GM21786 (cell line): ENCODE measurements around the gene KDELR1.
A peak's percentile ranks its signal among the peaks of the same experiment; 100 is the strongest.
"Not testable (repeated sequence)": the region's sequence is repeated elsewhere in the genome, so short reads cannot be mapped to it uniquely, and the experiment has no call there.

Experiments used
- ATAC-seq: cut with Tn5 transposase; IDR thresholded peaks from one replicate; pipeline ENCODE4 v1.9.1; 2021; ENCODE audit not compliant: unreplicated experiment

Gene KDELR1

DNA sequence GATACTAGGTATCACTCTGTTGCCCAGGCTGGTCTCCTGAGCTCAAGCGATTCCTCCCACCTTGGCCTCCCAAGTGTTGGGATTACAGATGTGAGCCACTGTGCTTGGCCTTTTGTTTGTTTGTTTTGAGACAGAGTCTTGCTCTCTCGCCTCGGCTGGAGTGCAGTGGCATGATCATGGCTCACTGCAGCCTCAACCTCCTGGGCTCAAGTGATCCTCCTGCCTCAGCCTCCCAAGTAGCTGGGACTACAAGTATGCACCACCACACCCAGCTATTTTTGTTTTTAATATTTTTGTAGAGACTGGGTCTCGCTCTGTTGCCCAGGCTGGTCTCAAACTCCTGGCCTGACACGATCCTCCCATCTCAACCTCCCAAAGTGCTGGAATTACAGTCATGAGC, 19.6 kb downstream of the KDELR1 start:
- not testable (repeated sequence) for ATAC-seq

DNA sequence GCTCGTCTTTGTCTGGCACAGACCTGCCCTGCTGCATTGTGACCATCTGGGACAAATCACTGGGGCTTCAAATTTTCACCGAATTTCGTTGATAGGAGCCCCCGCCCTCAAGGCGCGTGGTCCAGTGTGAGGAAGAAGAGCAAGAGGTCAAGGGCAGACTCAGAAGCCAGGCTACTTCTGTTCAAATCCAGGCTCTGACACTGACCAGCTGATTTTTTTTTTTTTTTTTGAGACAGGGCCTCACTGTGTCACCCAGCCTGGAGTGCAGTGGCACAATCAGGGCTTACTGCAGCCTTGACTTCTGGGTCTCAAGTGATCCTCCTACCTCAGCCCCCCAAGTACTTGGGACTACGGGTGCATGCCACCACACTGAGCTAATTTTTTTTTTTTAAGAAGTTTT, 20.0 kb downstream of the KDELR1 start:
- ATAC-seq = no peak

DNA sequence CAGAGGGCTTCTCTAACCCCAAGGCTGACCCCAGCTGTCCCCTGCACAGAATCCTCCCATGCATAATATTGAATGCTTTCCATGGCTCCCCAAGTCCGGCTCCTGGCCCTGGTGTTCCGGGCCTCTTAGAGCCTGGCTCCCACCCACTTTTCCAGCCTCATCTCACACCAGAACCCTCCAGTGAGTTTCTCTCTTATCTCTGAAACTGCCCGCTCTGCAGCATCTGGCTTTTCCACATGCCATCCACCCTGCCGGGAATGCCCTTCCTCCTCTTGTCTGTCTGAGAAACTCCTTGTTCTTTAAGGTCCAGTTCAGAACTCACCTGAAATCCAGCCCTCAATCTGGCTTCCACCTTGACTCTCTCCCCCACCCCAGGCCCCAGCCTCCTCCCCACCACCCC, 20.4 kb downstream of the KDELR1 start:
- no peak for ATAC-seq

DNA sequence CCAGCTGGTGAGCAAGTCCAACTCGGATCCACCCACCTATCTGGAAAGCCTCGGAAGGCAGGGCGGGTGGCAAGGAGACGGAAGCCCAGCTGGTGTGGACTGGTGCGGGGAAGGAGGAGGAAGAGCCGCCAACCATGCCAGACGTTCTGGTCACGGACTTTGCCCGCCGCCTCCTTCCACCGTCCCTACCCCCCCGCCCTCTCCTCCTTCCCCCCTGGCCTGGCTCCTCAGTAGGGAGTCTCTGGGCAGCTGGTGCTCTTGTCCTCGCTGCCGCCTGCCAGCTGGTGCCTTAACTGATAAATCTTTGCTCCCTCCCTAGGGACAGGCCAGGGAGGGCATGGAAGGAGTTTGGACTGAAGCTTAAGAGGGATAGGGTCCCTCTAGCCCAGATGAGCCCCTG, 22.4 kb downstream of the KDELR1 start:
- ATAC-seq = no peak

DNA sequence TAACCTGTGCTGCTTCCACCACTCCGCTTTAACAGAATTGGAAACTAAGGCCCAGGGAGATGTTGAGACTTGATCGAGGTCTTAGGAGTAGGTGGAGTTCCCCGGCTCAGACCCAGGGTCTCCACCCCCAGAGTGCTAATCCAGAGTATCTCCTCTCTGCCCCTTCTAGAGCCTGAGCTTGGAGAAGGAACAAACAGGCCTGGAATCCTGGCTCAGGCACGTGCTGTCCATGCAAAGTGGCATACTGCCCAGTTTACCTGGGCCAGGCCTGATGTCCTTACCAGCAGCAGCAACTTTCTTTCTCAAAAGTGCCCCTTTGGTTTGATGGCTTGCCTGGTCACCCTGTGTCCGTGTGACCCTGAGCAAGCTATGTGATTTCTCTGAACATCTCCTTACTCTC, 23.5 kb downstream of the KDELR1 start:
- ATAC-seq = no peak

DNA sequence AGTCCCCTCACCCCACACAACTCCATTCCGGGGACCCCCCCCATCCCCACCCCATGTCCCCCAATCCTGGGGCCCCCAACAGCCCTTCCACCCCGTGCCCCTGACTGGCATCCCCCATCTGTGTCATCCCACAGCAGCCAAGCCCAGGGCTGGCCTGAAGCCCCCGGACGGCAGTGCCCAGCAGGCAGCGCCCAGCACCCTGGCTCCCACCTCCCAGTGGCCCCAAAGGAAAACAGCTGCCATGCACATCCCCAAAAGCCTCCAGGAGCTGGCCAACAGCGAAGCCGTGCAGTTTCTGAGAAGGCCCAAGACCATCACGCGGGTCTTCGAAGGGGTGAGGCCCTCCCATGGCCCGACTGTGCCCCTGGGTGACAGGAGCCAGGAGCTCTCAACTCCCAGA, 25.7 kb downstream of the KDELR1 start:
- no peak for ATAC-seq

DNA sequence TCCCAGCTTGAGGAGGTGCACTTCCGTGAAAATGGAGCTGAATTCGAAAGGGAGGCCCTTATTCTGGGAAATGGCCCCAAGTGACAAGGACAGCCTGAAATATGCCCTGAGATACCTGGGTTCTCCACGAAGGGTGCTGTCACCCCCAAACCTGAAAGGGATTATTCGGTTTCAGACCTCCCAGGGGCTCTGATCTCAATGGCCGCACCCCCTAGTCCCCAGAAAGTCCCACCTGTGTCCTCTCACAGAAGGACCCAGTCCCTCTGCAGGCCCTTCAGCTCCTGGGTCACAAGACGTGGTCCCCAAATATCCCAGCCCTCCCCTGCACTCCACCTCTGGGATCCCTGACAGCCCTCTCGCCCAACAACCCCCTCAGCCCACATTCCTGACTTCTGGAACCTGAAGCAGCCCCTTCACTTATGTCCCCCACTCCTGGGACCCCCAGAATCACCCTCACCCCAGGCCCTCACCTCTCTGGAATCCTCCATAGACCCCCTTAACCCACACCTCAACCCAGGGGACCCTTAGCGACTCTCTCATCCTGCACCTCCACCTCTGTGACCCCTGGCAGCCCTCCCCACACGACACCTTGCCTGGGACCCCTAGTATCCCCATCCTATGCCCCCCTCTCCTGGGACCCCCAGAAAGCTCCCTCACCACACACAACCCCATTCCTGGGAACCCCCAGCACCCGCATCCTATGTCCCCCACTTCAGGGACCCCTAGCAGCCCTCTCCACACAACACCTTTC, 26.6 kb downstream of the KDELR1 start:
- no peak for ATAC-seq

DNA sequence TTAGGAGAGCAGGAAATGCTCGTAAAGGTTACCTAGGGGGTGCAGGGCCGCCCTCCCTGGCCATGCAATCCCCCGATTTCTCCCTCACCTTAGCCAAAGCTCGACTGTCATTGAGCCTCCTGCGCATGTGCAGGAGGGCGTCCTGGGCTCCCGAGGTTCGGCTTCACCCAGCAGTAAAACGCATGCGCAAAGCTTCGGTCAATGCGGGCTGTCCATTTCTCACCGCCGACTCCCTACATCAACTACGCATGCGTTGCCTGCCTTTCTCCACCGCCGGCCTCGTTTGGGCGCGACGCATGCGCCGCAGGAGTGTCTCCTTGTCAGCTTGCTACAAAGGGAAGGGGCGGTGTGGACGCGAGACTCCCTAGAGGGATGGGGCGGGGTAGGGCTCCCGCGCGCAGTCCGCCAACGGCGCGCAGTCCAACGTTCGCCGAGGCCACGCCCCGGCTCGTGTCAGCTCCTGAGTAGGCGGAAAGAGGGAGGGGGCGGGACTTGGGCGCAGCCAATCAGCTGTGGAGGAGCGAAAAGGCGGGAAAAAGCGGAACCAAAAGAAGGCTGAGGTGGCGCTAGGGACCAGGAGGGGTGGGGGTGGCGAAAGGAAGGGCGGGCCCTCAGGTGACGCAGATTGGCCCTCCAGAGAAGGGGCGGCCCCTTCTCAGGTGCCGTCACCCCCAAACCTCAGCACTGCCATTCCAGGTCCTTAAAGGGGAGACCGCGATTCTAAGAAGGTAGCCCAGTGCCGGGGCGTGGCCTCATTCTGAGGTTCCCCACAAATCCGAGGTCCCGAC, 27.3 kb downstream of the KDELR1 start, which contains the start of the genes SYNGR4 and TMEM143:
SYNGR4 (plus strand) TSS at position 558 of the 788 bp plus-strand sequence. CDS start 1,476 bp downstream, outside the sequence.
TMEM143 (minus strand) TSS at position 131 of the 788 bp plus-strand sequence; CDS start at position 111, 20 bp downstream.
- peak; percentile 78 for ATAC-seq

DNA sequence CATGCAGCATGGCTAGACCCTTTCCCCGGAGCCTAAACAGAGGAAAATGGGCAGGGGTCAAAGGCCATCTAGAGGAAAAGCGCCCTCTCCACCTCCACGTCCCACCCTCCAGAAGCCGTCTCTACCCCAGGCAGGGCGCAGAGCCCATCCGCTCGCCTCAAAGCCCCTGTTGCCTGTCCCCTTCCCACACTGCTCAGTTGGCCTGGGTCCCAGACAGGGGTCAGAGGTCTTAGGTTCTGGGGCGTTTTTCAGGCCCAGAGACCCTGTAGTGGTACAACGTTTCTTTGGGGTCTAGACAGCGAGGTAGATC, 27.9 kb downstream of the KDELR1 start:
- ATAC-seq = peak; percentile 4

DNA sequence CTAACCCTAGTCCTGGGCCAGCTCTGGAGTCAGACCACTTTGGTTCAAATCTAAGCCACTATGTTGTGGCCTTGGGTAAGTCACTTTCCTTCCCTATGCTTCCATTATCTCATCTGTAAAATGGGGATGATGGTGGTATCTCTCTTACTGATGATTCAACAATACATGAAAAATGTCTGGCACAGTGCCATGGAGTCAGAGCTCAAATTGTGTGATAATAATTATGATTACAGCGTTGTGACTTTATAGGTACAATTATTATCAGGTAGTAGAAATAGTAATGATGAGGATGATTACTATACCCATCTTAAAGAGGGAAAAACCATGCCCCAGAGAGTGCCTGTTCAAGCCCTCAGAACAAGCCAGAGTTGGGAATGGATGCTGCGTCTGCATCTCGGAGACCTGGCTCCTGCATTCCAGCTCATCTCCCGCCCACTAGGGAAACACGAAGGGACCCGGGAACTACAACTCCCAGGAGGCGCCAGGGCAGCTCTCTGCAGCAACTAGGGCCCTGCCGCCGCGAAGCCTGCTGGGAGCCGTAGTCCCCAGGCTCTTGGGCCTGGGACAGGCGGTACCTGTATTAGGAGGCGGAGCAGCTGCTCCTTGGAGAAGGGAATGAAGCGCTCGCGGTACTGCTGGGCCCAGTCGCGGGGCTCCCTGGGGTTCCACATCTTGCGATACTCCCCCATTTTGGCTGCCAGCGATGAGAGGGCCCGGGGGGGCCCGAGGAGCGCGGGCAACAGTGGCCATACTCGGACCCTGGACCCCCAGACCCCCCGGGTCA, 28.4 kb downstream of the KDELR1 start:
- ATAC-seq = peak; percentile 51

DNA sequence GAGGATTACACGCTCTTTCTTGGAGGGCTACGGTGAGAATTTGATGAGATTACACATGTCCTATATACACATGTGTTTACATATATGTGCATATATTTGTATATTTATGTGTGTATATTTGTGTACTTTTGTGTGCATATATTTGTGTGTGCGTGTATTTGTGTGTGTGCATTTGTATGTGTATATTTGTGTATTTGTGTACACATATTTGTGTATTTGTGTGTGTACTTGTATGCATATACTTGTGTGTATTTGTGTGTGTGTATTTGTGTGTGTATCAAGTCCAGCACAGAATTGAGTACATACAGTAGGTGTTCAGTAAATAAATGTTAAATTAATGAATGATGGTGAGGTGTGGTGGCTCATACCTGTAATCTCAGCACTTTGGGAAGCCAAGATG, 29.4 kb downstream of the KDELR1 start:
- no peak for ATAC-seq

DNA sequence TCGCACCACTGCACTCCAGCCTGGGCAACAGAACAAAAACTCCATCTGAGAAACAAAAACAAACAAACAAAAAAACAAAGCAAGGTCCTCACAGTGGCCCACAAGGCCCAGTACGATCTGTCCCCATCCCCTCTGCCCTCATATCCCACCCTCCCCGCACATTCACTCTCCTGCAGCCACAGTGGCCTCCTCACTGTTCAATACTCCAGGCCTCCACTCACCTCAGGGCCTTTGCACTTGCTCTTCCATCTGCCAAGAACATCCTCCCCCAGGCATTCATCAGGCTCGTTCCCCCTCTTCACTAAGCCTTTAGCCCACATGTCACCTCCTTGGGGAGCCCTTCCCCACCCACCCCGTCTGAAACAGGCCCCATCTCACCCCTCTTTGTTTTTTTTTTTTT, 32.2 kb downstream of the KDELR1 start:
- ATAC-seq = no peak

DNA sequence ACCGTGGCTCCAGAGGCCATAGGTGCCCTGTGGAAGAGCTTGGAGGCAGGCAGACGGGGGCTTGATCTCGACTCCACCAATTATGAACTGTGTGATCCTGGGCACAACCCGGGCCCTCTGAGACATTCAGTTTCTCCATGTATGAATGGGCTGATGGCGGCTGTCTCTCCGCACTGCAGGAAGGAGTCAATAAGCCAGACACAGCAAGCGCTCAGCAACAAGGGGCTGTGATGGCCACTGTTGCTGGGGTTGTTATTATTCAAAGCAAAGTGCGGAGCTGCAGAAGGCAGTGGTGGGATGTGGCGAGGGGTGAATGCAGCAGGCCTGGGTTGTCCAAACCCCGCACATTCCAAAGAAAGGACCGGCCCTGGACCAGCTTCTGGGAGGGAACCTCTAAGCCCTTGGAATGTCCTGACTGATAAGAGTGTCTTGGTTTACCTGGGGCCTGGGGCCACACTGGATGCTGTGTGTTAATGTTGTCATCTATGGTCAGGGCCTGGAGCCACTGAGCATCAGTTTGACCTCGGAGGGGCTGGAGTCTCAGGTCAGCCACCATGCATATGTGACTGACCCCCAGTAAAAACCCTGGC, 35.9 kb downstream of the KDELR1 start:
- ATAC-seq = no peak

DNA sequence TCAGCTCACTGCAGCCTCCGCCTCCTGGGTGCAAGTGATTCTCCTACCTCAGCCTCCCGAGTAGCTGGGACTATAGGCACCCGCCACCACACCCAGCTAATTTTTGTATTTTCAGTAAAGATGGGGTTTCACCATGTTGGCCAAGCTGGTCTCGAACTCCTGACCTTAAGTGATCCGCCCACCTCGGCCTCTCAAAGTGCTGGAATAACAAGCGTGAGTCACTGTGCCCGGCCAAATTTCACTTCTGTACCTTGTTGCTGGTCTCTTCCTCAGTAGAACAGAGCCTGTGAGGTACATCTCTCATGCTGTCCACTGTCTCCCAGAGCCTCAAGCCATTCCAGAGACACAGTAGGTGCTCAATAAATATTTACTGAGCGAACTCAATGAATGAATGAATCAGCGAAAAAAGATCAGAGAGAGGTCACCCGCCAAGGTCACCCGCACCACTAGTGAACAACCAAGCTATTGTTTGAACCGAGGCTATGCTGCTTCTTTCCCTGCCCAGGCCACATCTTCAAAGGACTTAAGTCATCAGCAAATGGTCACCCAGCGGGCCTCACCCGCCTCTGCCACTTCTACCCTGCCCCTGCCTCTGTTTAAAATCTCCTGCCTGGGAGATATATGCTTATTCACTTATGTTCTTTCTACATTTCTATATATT, 36.9 kb downstream of the KDELR1 start:
- no peak for ATAC-seq

DNA sequence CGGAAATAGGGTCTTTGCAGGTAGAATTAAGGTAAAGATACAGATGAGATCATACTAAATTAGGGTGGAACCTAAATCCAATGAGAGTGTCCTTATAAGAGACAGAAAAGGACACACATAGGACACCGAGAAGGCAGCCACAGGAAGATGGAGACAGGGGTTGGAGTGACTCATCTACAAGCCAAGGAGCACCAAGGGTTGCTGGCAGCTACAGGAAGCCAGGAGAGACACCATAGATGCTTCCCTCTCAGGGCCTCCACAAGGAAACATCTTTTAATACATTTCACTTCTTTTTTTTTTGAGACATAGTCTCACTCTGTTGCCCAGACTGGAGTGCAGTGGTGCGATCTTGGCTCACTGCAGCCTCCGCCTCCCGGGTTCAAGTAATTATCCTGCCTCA, 37.7 kb downstream of the KDELR1 start:
- no peak for ATAC-seq

DNA sequence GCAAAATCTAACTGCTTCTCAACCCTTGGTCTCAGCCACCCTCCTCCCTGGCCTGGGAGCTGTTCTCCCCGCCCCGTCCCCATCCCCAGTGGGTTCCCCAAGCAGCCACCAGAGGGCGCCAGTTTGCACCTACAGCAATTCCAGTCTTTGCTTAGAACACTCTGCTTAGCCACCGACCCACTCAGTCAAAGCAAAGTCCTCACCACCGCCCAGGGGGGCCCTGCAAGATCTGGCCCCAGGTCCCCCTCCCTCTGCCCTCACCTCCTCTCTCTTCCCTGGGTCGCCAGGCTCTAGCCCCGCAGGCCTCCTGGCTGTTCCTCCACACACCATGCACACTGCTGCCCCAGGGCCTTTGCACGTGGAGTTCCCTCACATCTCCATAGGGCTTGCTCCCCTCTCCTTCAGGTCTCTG, 40.0 kb downstream of the KDELR1 start:
- no peak for ATAC-seq

DNA sequence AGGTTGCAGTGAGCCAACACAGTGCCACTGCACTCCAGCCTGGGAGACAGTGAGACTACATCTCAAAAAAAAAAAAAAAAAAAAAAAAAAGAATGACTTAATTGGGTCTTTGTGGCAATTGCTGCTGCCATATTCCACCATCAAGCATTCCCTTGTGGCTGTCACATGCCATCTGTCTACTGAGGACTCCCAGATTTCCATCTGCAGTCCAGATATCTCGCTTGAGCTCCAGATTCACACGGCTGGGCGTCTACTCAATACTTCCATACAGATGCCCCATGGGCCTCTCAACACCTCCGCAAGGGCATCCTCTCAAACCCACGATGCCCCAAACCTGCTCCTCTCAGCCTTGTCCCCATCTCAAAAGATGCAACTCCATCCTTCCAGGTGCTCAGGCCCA, 40.5 kb downstream of the KDELR1 start:
- ATAC-seq = no peak

DNA sequence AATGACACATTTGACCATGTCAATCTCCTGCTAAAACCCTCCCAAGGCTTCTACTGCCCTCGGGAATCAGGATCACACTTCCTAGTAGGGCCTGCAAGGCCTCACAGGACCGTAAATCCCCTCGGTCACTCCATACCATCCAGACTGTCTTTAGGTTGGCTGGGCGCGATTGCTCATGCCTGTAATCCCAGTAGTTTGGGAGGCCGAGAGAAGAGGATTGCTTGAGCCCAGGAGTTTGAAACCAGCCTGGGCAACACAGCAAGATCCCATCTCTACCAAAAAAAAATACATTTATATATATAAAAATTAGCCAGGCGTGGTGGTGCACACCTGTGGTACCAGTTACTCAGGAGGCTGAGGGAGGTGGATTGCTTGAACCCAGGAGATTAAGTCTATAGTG, 42.6 kb downstream of the KDELR1 start:
- ATAC-seq = no peak

DNA sequence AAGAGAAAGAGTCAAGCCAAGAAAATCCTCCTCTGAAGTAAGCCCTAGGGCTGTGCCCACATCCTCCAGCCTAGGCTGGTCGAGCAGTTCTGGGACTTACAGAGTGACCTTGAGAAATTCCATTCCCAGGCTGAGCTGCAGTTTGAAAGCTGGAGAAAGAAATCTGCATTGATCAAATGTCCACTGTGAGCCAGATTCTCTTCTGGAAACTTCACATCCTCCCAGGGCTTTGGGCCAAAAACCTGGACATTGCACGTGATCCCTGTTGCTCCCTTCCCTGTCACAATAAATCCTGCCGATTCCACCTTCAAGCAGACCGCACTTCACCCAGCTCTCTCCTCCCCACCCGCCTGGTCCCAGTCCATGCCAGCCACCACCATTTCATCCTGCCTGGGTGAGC, 43.3 kb downstream of the KDELR1 start:
- ATAC-seq = no peak

DNA sequence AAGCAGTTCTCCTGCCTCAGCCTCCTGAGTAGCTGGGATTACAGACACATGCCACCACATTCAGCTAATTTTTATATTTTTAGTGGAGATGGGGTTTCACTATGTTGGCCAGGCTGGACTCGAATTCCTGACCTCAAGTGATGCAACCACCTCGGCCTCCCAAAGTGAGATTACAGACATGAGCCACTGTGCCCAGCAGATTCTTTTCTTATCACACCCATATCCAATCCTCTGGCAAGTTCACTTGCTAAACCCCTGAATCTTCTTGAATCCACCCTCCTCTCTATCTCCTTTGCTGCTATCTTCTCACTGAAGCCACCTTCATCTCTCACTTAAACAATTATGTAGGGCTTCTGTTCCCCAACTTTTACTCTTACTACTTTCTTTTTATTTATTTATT, 45.2 kb downstream of the KDELR1 start:
- ATAC-seq = no peak

DNA sequence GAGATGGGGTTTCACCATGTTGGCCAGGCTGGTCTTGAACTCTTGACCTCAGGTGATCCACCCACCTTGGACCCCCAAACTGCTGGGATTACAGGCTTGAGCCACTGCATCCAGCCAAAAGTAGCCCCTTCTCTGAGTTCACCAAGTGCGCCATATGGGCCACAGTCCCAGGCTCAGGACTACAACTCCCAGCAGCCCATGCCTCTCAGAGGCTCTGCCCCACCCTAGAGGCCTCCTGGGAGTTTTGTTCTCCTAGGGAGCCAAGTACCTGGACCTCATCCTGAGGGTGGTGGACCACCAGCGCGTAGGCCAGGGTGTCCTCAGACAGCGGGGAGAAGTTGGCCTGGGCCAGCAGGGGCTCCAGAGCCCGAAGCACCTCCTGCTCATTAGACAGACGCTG, 46.5 kb downstream of the KDELR1 start:
- no peak for ATAC-seq
